Mesothelial cell of epicardium (in vitro differentiated cells): ENCODE data around the gene NFATC1. TPM values are rescaled to one million over a fixed set of nuclear protein-coding genes. Genes with fewer than 3 reads are reported as not detected.

Experiments
- DNase-seq, 2 experiments: peaks; one replicate each; pipeline ENCODE4 v3.0.0; 2021; ENCODE audit warnings: low spot score in 2 of 2; ENCODE audit not compliant: unreplicated experiment in 2 of 2
- H3K27ac Mint-ChIP-seq: 2 replicates; pipeline ENCODE4 v1.8.0; 2021; ENCODE audit warnings: mixed read lengths
- H3K27me3 Mint-ChIP-seq: 2 replicates; pipeline ENCODE4 v1.8.0; 2021; ENCODE audit warnings: low read depth, mixed read lengths
- H3K36me3 Mint-ChIP-seq: 2 replicates; pipeline ENCODE4 v1.8.0; 2021; ENCODE audit warnings: mixed read lengths
- H3K4me1 Mint-ChIP-seq: 2 replicates; pipeline ENCODE4 v1.8.0; 2021; ENCODE audit warnings: mixed read lengths
- H3K4me3 Mint-ChIP-seq: 2 replicates; pipeline ENCODE4 v1.8.0; 2021; ENCODE audit warnings: mild to moderate bottlenecking, moderate library complexity, mixed read lengths
- H3K9me3 Mint-ChIP-seq: 2 replicates; pipeline ENCODE4 v1.8.0; 2021; ENCODE audit warnings: mixed read lengths
- total RNA-seq: library from RNA; stranded (reverse); gene quantifications from 3 replicates; pipeline ENCODE4 v1.2.1, GENCODE V29; 2021
- TF ChIP-seq, protein P1 (sequence below): fragments of 200-600 bp; sonication (generic); IDR thresholded peaks from one replicate; pipeline ENCODE4 v1.5.0; 2021; ENCODE audit warnings: antibody characterized with exemption; ENCODE audit not compliant: unreplicated experiment

Gene NFATC1
- total RNA-seq, 1 donor from 2014 or later = 13.4 TPM

- Mint-ChIP-seq H3K27me3 (no peaks in the 10 kb centered on the region), H3K9me3 (no peaks in the 10 kb centered on the region), H3K27ac (no peak overlapping the region), H3K4me1 (peaks cover 11% of the 10 kb centered on the region), H3K4me3 (no peak overlapping the region), H3K36me3 (no peaks in the 10 kb centered on the region)
- DNase-seq = no peak
- TF ChIP-seq, protein P1, sequence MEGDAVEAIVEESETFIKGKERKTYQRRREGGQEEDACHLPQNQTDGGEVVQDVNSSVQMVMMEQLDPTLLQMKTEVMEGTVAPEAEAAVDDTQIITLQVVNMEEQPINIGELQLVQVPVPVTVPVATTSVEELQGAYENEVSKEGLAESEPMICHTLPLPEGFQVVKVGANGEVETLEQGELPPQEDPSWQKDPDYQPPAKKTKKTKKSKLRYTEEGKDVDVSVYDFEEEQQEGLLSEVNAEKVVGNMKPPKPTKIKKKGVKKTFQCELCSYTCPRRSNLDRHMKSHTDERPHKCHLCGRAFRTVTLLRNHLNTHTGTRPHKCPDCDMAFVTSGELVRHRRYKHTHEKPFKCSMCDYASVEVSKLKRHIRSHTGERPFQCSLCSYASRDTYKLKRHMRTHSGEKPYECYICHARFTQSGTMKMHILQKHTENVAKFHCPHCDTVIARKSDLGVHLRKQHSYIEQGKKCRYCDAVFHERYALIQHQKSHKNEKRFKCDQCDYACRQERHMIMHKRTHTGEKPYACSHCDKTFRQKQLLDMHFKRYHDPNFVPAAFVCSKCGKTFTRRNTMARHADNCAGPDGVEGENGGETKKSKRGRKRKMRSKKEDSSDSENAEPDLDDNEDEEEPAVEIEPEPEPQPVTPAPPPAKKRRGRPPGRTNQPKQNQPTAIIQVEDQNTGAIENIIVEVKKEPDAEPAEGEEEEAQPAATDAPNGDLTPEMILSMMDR = no peak
Measured at GRCh38 chr18:79436556-79437275, 41.0 kb downstream of the NFATC1 start.

DNA sequence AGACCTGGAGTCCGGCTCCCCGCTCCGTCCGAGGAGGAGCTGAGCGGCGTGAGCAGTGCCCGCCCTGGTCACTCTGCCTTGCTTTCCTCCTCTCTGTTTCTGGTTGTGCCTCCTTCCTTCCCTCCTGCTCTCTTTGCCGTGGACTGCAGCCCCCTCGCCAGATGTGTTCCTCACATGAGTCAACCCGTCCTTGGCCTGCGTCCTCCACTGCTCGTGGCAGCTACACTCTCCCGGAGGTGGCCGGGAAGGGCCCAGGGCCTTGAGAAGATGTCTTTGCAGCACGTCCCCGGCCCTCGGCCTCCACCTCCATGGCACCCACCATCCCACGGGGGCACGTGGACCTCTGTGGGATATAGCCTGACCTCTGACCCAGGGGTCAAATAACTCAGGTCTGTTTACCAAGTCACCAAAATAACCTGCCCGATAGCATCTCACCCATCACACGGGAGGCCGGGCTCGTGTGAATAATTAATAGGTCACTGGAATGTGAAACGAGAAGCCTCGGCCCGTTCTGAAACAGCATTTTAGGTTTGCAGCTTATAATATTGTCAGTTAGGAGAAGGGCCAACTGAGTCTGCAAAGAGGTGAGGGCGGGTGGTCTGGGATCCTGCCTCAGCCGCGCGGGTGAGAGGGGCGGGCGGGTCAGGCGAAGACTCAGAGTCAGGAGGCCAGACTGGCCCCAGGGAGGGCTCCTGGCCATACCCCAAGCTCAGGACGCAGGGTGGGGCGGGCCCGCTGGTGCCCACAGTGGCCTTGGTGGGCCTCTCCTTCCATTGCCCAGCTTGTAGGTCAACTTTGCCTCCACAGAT, 42.6 kb downstream of the NFATC1 start:
- Mint-ChIP-seq H3K4me3 (no peak overlapping the region), H3K27me3 (no peaks in the 10 kb centered on the region), H3K27ac (no peak overlapping the region), H3K4me1 (peaks cover 15% of the 10 kb centered on the region), H3K9me3 (no peaks in the 10 kb centered on the region), H3K36me3 (no peaks in the 10 kb centered on the region)
- TF ChIP-seq, protein P1 = no peak
- DNase-seq = no peak

DNA sequence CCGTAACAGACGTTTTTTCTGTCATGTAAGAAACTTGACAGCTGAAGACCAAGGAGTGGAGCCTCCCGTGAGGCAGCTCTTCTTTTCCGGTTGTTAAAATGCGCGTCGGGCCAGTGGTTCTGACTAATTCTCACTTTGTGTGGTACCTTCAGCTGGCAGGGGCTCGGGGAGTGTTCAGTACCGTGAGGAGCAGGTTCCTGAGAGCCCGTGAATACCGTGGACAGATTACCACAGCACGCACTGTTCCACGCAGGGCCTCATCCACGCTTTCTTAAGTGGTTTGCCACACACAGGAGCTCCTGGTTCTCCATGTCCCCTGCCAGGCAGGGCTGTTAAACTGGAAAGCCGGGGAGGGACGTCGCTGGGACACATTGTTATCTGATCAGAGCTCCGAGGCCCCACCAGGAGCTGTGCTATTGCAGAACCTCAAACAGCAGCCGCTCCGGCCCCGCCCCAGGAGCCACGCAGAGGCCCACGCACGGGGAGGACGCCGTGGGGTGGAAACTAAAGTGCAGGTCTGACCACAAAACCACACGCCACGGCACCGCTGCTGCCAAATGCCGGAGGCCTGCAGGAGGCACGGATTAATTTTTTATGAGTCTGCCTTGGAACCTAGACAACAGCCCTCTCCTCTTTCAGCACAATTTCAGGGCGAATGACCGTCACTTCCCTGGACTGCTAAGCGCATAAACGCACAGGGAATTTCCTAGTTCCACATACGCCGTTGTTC, 43.3 kb downstream of the NFATC1 start:
- Mint-ChIP-seq H3K27ac (peak overlapping the region; percentile 65), H3K36me3 (no peaks in the 10 kb centered on the region), H3K4me3 (no peak overlapping the region), H3K27me3 (no peaks in the 10 kb centered on the region), H3K4me1 (peaks cover 15% of the 10 kb centered on the region), H3K9me3 (no peaks in the 10 kb centered on the region)
- no peak for DNase-seq
- TF ChIP-seq, protein P1 = no peak

DNA sequence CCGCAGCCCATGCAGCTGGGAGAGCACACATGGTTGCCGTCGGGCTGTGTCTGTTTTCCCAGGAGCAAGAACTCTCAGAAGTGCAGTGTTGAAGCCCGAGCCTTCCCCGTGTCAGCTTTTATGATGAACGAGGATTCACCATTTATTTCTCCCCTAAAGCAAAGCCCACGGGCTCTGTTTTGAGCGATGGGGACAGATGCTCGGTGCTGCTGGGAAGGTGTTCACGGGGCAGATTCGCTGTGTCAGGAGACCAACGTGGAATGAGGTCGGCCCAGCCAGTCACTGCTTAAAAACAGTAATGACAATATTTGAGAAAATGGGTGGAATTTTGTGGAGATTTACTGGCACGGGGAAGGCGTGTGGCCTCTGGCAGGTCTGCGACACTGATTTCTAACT, 43.9 kb downstream of the NFATC1 start:
- Mint-ChIP-seq H3K9me3 (no peaks in the 10 kb centered on the region), H3K27me3 (no peaks in the 10 kb centered on the region), H3K36me3 (no peaks in the 10 kb centered on the region), H3K4me3 (no peak overlapping the region), H3K4me1 (peaks cover 15% of the 10 kb centered on the region), H3K27ac (peak overlapping the region; percentile 65)
- no peak for DNase-seq
- TF ChIP-seq, protein P1 = no peak

DNA sequence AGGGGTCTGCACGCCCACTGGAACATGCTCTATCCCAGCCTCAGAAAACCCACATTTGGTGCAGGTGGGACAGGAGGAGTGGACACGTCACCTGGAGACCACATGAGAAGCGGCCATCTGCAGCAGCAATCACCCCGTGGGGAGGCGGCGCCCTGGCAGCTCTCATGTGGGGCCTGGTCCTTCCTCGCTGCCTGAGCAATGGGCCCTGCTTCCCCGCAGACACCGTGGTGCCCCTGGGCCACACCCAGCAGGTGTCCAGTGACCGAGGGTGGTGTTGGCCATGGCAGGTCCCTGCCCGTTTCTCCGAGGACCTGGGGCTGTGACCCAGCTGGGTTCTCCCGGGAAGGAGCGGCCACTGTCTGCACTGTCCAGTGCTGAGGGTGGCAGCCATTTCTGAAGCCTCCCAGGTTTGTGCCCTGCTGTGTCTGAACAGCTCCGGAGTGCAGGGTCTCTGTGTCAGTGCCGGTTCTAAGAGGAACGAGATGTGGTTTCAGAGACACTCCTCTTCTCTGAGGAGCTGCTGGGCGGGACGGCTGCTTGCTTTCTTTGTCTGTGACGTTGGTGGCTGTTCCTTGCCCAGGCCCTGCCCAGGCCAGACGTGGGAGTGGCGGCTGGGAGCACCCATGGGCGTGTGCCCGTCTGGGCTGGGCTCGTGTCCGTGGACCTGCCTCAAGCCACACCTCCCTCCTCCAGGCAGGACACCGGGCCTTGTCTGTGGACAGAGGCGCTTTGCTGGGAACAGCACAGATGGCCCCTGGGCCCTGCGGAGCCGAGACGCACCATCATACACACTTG, 44.8 kb downstream of the NFATC1 start:
- no peak for DNase-seq
- H3K27me3 Mint-ChIP-seq = no peaks in the 10 kb centered on the region
- H3K9me3 Mint-ChIP-seq = no peaks in the 10 kb centered on the region
- H3K4me1 Mint-ChIP-seq = peaks cover 21% of the 10 kb centered on the region
- no peak overlapping the region for H3K4me3 Mint-ChIP-seq
- H3K36me3 Mint-ChIP-seq = no peaks in the 10 kb centered on the region
- no peak overlapping the region for H3K27ac Mint-ChIP-seq
- TF ChIP-seq, protein P1 = no peak
